ENCODE measurements around the gene CCL21. TPM values are rescaled to one million over a fixed set of nuclear protein-coding genes. Genes with fewer than 3 reads are reported as not detected.

CCL21 gene
- total RNA-seq, 4 donors from 2014 or later, result 54.7 to 85.2 (median 70.3) TPM

DNA sequence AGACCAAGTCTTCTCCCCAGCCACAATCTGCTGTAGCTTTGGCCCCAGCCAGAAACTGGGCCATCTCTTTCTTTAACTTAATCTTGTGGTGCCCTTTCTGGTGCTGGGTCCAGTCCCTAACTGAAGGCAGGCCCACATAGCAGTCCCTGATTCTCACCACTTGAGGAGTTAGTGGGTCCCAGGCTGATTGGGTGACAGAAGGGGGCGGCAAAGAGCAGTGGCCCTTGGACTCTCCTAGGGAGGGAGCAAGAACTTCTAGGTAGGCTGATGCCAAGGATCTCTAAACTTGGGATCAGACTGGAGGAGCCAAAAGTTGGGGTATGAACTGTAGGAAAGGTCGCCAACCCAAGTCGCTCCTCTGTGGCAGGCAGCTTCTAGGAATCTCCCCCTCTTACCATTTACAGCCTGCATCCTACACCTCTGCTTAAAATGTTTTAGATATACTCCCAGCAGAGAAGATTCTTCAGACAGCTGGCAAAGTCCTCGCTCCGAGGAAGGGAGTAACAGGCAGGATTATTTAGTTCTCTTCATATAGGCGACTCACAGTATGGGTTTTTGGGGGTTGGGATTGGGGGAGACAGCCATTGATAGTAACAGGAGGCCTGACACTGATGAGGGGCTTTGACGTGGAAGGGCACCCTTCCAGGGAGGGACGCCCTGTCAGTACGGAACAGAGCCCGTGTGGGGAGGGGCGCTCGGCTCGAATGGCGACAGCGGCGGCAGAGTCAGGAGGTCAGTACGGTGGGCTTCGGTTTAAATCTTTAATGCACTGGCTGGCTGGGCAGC is 45.5 kb downstream of the CCL21 start:
- peak overlapping the region; percentile 45 to 86 (median 64) for H3K4me3 ChIP-seq
- peaks cover 0 to 7% (median 6%) of the 10 kb centered on the region in 4 donors for H3K4me1 ChIP-seq
- peak; percentile 81 to 93 (median 90) for DNase-seq
- H3K27me3 ChIP-seq, result no peaks in the 10 kb centered on the region
- no peaks in the 10 kb centered on the region for H3K9me3 ChIP-seq
- no peaks in the 10 kb centered on the region for H3K36me3 ChIP-seq
- TF ChIP-seq POLR2A (IDR thresholded peaks at IDR 0.05), result peak in 1 of 2 donors; percentile 14
- TF ChIP-seq CTCF (IDR thresholded peaks at IDR 0.05), result peak; percentile 66 to 89 (median 83)
- H3K27ac ChIP-seq, result peak overlapping the region; percentile 86 to 98 (median 93)

DNA sequence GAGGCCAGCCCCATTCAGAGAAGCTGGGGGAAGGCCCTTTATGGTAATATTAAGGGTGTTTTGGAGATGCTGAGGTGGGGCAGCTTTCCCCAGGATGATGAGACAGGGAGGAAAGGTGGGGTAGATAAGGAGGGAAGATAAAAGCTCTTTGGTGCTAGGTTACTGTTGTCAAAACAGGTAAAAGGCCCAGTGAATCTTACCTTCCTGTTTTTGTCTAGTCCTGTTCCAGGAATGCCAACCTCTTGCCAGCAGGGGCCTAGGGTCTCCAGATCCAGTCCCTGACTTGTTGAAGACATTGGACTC is 46.7 kb downstream of the CCL21 start:
- TF ChIP-seq CTCF (IDR thresholded peaks at IDR 0.05), result no peak
- TF ChIP-seq POLR2A (IDR thresholded peaks at IDR 0.05), result no peak
- DNase-seq, result no peak
- Histone ChIP-seq H3K4me1 (peaks cover 0 to 7% (median 6%) of the 10 kb centered on the region in 4 donors), H3K9me3 (no peaks in the 10 kb centered on the region), H3K4me3 (no peak overlapping the region), H3K36me3 (no peaks in the 10 kb centered on the region), H3K27ac (peak overlapping the region in 1 of 4 donors; percentile 1), H3K27me3 (no peaks in the 10 kb centered on the region)

DNA sequence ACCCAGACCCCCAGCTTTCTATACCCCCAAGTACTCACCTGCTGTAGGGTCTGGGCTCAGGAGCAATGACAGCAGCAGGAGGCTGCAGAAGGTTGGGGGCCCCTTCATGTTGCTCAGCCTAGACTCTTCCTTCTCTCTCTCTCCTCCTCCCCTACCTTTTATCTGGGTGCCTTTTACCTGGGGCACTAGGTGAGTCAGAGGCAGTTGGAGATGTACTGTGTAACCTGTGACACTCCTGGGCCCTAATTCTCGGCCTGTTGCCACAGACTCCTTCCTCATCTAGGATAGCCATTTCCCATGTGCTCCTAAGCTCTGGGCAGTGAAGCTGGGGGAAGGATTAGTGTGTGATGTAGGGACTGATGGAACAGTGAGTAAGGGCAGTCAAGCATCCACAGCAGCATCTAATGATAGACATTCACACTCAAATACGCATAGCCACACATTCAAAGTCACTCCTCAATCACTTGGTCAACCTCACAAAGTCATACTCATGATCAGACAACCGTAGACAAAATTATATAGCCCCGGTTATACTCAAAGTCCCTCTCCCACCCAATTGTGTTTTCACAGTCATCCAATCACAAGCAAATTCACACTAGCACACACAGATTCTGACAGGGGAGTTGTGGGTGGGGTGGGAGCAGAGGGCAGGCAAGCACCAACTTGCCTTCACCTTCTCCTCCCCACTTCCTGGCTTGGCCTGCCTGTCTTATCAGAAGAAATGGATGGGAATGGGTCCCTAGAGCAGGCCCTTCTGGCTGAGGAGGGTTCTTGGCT is 47.2 kb downstream of the CCL21 start, which contains the start of gene CCL27:
CCL27 (minus strand) TSS at position 132 of the 777 bp plus-strand sequence; CDS start at position 108, 24 bp downstream.
- no peaks in the 10 kb centered on the region for H3K36me3 ChIP-seq
- H3K27me3 ChIP-seq, result no peaks in the 10 kb centered on the region
- DNase-seq, result no peak
- H3K9me3 ChIP-seq, result no peaks in the 10 kb centered on the region
- peak within 1 kb of the TSS in 1 of 4 donors; percentile 1 for H3K27ac ChIP-seq
- H3K4me3 ChIP-seq, result no peak within 1 kb of the TSS
- TF ChIP-seq POLR2A (IDR thresholded peaks at IDR 0.05) (no peak), CTCF (IDR thresholded peaks at IDR 0.05) (no peak)
- peaks cover 0 to 7% (median 6%) of the 10 kb centered on the region in 4 donors for H3K4me1 ChIP-seq

DNA sequence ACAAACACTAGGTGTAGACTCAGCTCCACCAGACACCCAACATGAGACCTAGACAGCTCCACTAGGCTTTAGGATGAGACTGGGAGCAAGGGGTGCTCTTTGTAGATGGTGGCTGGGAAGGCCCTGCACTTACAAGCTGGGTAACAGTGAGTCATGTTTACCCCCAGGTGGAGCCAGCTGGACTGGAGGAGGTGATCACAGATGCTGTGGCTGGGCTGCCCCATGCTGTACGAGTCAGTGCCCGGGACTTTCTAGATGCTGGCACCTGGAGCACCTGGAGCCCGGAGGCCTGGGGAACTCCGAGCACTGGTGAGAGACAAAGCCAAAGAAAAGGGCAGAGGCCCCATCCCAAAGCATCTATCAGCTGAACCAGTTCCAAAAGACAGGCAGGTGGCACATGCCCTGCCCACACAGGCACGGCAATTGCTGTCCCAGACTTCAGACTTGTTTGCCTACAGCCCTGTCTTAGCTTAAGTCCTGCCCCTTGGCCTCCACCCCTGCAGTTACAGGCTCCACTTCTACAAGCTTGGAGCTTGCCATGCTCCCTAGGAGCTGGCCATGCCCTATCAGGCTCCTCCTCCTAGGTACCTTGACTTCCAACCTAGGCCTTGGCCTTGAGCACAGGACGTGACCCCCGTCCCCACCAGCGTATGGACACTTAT is 50.2 kb downstream of the CCL21 start:
- peaks cover 0 to 11% (median 4%) of the 10 kb centered on the region in 4 donors for H3K4me1 ChIP-seq
- no peak overlapping the region for H3K4me3 ChIP-seq
- H3K9me3 ChIP-seq, result no peaks in the 10 kb centered on the region
- peak overlapping the region in 1 of 4 donors; percentile 10 for H3K27ac ChIP-seq
- H3K36me3 ChIP-seq, result no peaks in the 10 kb centered on the region
- no peak for TF ChIP-seq CTCF (IDR thresholded peaks at IDR 0.05)
- no peak for TF ChIP-seq POLR2A (IDR thresholded peaks at IDR 0.05)
- no peaks in the 10 kb centered on the region for H3K27me3 ChIP-seq
- no peak for DNase-seq

Small RNA genes within 50 kb of the gene (small RNA-seq; reads per million reads assigned to genes)
- 0 reads per million in 2 donors for gene CCL27

Other genes starting within 250 kb of the CCL21 start
- 1 to 10 TPM in 2 of 4 donors, not detected in 2; 1.8 to 3.3 TPM for gene ENHO, start 187.1 kb downstream of the CCL21 start, total RNA-seq
- 10 to 100 TPM in 3 of 4 donors, 1 to 10 TPM in 1; 1.7 to 24.6 (median 15.6) TPM for gene CNTFR, start 120.4 kb downstream of the CCL21 start, total RNA-seq
- gene RPP25L, start 98.0 kb downstream of the CCL21 start, total RNA-seq, result 10 to 100 TPM; 28.9 to 83.5 (median 54.8) TPM
- 10 to 100 TPM; 37.4 to 70.1 (median 47.5) TPM for gene DCTN3, start 89.6 kb downstream of the CCL21 start, total RNA-seq
- gene ARID3C, start 81.1 kb downstream of the CCL21 start, total RNA-seq, result under 1 TPM in 1 of 4 donors, not detected in 3; 0.53 TPM
- gene SIGMAR1, start 72.3 kb downstream of the CCL21 start, total RNA-seq, result 100 to 1,000 TPM in 3 of 4 donors, 10 to 100 TPM in 1; 63.5 to 138 (median 111) TPM
- gene GALT, start 63.5 kb downstream of the CCL21 start, total RNA-seq, result 100 to 1,000 TPM; 111 to 310 (median 185) TPM
- gene IL11RA, start 58.0 kb downstream of the CCL21 start, total RNA-seq, result 10 to 100 TPM; 37.8 to 98.3 (median 58.0) TPM
- gene CCL27, start 47.5 kb downstream of the CCL21 start, total RNA-seq, result not detected
- not detected for gene CCL19, start 18.9 kb downstream of the CCL21 start, total RNA-seq
- gene PHF24, start 248.1 kb upstream of the CCL21 start, total RNA-seq, result under 1 TPM in 1 of 4 donors, not detected in 3; 0.76 TPM